Natural killer cell (primary cell): Measurements from ENCODE around the gene DHRS1. TPM values are rescaled to one million over a fixed set of nuclear protein-coding genes. Genes with fewer than 3 reads are reported as not detected.

ENCODE experiments used
- ATAC-seq, 3 donors: fragments of 150-1000 bp in 2 of 3; fragments of 200-7000 bp in 1 of 3; cut with Tn5 transposase; 1 replicate in 1 of 3; 2 replicates in 2 of 3; pipeline ENCODE4 v1.10.0; 2021; ENCODE audit warnings: mild to moderate bottlenecking in 2 of 3, moderate library complexity in 2 of 3
- DNase-seq, 2 donors: peaks; one replicate each; pipeline versions ENCODE4 v3.0.0 to v3.0.0-alpha.2; 2013 to 2021; ENCODE audit warnings: mixed read lengths in 1 of 2
- H3K27ac ChIP-seq: one replicate; pipeline ENCODE4 v1.5.1; 2013; ENCODE audit warnings: mild to moderate bottlenecking, low read length
- H3K27me3 ChIP-seq: one replicate; pipeline ENCODE4 v1.6.1; 2013; ENCODE audit warnings: low read length; ENCODE audit not compliant: control insufficient read depth, insufficient read depth
- H3K36me3 ChIP-seq: one replicate; pipeline ENCODE4 v1.6.1; 2013; ENCODE audit warnings: low read length; ENCODE audit not compliant: control insufficient read depth, insufficient read depth
- H3K4me1 ChIP-seq: one replicate; pipeline ENCODE4 v1.6.1; 2013; ENCODE audit warnings: low read length; ENCODE audit not compliant: control insufficient read depth, insufficient read depth
- H3K4me3 ChIP-seq: one replicate; pipeline ENCODE4 v1.5.1; 2013; ENCODE audit warnings: low read length
- H3K9me3 ChIP-seq: one replicate; pipeline ENCODE4 v1.6.1; 2013; ENCODE audit warnings: low read length; ENCODE audit not compliant: control insufficient read depth, insufficient read depth
- H3K27ac Mint-ChIP-seq, 2 donors: one replicate each; pipeline ENCODE4 v1.8.0; 2022; ENCODE audit warnings: mild to moderate bottlenecking in 2 of 2, mixed read lengths in 2 of 2, moderate library complexity in 1 of 2
- H3K27me3 Mint-ChIP-seq, 2 donors: one replicate each; pipeline ENCODE4 v1.8.0; 2022; ENCODE audit warnings: low read depth in 2 of 2, mixed read lengths in 2 of 2
- H3K36me3 Mint-ChIP-seq: one replicate; pipeline ENCODE4 v1.8.0; 2022; ENCODE audit warnings: mixed read lengths
- H3K4me1 Mint-ChIP-seq, 2 donors: one replicate each; pipeline ENCODE4 v1.8.0; 2022; ENCODE audit warnings: mixed read lengths in 2 of 2
- H3K4me3 Mint-ChIP-seq: one replicate; pipeline ENCODE4 v1.8.0; 2022; ENCODE audit warnings: mild to moderate bottlenecking, moderate library complexity, mixed read lengths
- H3K9me3 Mint-ChIP-seq, 2 donors: one replicate each; pipeline ENCODE4 v1.8.0; 2022; ENCODE audit warnings: mixed read lengths in 2 of 2
- CTCF ChIP-seq: fragments of 200-600 bp; IDR thresholded peaks from one replicate; pipeline ENCODE4 v1.8.0; 2022; ENCODE audit warnings: antibody characterized with exemption
- WGBS: methylation state at CpG from one replicate; pipeline ENCODE4 v1.1.7; 2013; ENCODE audit warnings: missing lambda C conversion rate; ENCODE audit not compliant: insufficient coverage; 5-methylcytosine and 5-hydroxymethylcytosine counted together
- intact Hi-C: fragments of 100-400 bp; cut with micrococcal nuclease; formaldehyde crosslinking; loops from one replicate; pipeline ENCODE4 v1.14.2; 2022
- total RNA-seq, 4 donors: library from RNA; stranded (reverse); fragments of 120-200 nt in 1 of 4; gene quantifications; one replicate each; pipeline versions ENCODE4 v1.2.3 to v1.2.4, GENCODE V29; 2013 to 2022

DHRS1 gene
- total RNA-seq, 3 donors from 2014 or later (not counting 1 experiment from before 2014, with no cell fraction given) = 39.8 to 59.0 (median 43.3) TPM

DNA sequence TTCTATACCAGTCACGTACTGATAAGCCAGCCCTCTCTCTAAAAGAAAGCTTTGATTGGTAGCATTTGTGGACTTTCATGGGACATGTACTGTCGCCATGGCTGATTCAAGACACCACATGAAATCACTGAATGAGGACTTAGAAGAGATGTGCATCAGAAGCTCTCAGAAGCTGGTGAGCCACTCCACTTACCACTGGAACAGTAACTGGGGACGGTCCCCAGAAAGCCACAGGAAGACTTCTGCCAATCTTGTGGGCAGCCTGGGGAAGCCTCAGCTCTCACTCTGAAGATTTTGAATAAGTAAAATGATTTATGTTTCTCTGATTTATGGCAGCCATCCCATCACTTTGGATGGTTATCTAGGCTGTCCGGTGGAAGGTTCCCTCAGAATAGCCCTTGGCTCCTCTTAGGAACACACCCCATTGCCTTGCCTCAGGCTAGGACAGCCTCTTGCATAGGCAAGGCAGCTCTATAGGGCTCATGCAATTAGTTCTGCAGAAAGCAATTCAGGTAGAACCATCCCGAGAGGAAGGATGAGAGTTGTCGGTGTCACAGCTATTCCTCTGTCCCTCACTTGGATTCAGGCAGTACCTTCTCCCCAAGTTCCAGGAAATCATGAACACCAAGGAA, 9.8 kb downstream of the DHRS1 start:
- WGBS = 52% methylated on average over 6 of the region's 6 CpGs
- no peaks in the 10 kb centered on the region for H3K27me3 Mint-ChIP-seq
- DNase-seq (peak in 1 of 2 donors; percentile 53), ATAC-seq (peak in 2 of 3 donors; percentile 21 to 55)
- Histone ChIP-seq H3K4me3 (no peak overlapping the region), H3K4me1 (peaks cover 16% of the 10 kb centered on the region), H3K27ac (no peak overlapping the region), H3K9me3 (no peaks in the 10 kb centered on the region), H3K36me3 (peaks cover 35% of the 10 kb centered on the region), H3K27me3 (no peaks in the 10 kb centered on the region)
- no peak overlapping the region for H3K4me3 Mint-ChIP-seq
- peaks cover 9% of the 10 kb centered on the region for H3K36me3 Mint-ChIP-seq
- no peaks in the 10 kb centered on the region for H3K4me1 Mint-ChIP-seq
- no peaks in the 10 kb centered on the region for H3K9me3 Mint-ChIP-seq
- intact Hi-C loops = no loop called here
- no peak overlapping the region for H3K27ac Mint-ChIP-seq
- TF ChIP-seq CTCF = no peak

GRCh38 chr14:24286996-24287395, 12.6 kb downstream of the DHRS1 start:
- no peak for DNase-seq
- no peaks in the 10 kb centered on the region for H3K9me3 Mint-ChIP-seq
- Histone ChIP-seq H3K36me3 (peaks cover 24% of the 10 kb centered on the region), H3K27me3 (no peaks in the 10 kb centered on the region), H3K9me3 (no peaks in the 10 kb centered on the region), H3K4me1 (peaks cover 19% of the 10 kb centered on the region), H3K27ac (no peak overlapping the region), H3K4me3 (no peak overlapping the region)
- ATAC-seq = no peak
- 96% methylated on average over 5 of the region's 5 CpGs for WGBS
- H3K4me1 Mint-ChIP-seq = no peaks in the 10 kb centered on the region
- no peak overlapping the region for H3K4me3 Mint-ChIP-seq
- no peak overlapping the region for H3K27ac Mint-ChIP-seq
- no peak for TF ChIP-seq CTCF
- intact Hi-C loops = no loop called here
- no peaks in the 10 kb centered on the region for H3K27me3 Mint-ChIP-seq
- peaks cover 9% of the 10 kb centered on the region for H3K36me3 Mint-ChIP-seq

- Mint-ChIP-seq H3K9me3 (no peaks in the 10 kb centered on the region), H3K27ac (no peak overlapping the region), H3K4me3 (no peak overlapping the region), H3K27me3 (no peaks in the 10 kb centered on the region), H3K4me1 (peaks cover 11 to 12% of the 10 kb centered on the region in 2 donors), H3K36me3 (peaks cover 2% of the 10 kb centered on the region)
- DNase-seq (no peak), ATAC-seq (no peak)
- Histone ChIP-seq H3K4me1 (peaks cover 16% of the 10 kb centered on the region), H3K9me3 (no peaks in the 10 kb centered on the region), H3K4me3 (no peak overlapping the region), H3K36me3 (peaks cover 9% of the 10 kb centered on the region), H3K27ac (no peak overlapping the region), H3K27me3 (no peaks in the 10 kb centered on the region)
- 97% methylated on average over 4 of the region's 4 CpGs for WGBS
- no peak for TF ChIP-seq CTCF
- intact Hi-C loops = no loop called here
Observed at GRCh38 chr14:24285351-24285750, 14.2 kb downstream of the DHRS1 start.

DNA sequence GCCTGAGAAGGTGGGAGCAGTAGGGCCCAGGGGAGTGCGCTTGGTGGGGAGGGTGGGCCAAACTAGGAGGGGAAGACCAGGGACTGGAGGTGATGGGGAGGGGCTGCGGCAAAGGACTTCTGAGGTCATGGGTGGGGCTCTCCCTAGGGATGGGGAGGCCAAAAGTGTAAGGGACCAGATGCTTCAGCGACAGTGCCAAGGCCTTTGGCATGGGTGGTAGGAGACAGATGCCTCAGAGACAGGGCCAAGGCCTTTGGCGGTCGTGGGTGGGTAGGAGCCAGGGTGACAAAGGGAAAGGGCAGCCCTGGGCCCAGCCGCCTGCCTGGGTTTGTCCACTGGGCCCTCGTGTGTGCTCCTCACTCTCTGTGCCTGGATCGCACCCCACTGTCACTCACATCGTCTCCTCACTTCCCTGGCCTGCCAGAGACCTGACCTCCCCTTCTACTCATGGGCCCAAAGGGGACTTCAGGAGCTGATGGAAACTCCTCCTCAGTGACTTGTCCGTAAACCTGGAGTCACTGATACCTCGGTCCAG, 15.0 kb downstream of the DHRS1 start:
- H3K27me3 ChIP-seq = no peaks in the 10 kb centered on the region
- Mint-ChIP-seq H3K27ac (no peak overlapping the region), H3K4me3 (no peak overlapping the region), H3K4me1 (peaks cover 11 to 15% of the 10 kb centered on the region in 2 donors), H3K9me3 (no peaks in the 10 kb centered on the region), H3K36me3 (no peaks in the 10 kb centered on the region), H3K27me3 (no peaks in the 10 kb centered on the region)
- no peak overlapping the region for H3K27ac ChIP-seq
- intact Hi-C loops = no loop called here
- H3K9me3 ChIP-seq = no peaks in the 10 kb centered on the region
- no peak overlapping the region for H3K4me3 ChIP-seq
- 95% methylated on average over 11 of the region's 11 CpGs for WGBS
- DNase-seq (no peak), ATAC-seq (no peak)
- TF ChIP-seq CTCF = no peak
- H3K4me1 ChIP-seq = peaks cover 15% of the 10 kb centered on the region
- H3K36me3 ChIP-seq = peaks cover 4% of the 10 kb centered on the region
